ENCODE data around the gene KANSL3.

KANSL3 gene

GRCh38 chr2:96685577-96686459, 47.7 kb upstream of the KANSL3 start:
- no peak for TF ChIP-seq ZFP3 (CRISPR knock-in tag; IDR thresholded peaks at IDR 0.05)
- no peak for TF ChIP-seq OSR1 (CRISPR knock-in tag; IDR thresholded peaks at IDR 0.05)
- TF ChIP-seq TCF4 (CRISPR knock-in tag; IDR thresholded peaks at IDR 0.05; ENCODE audit: borderline replicate concordance): no peak
- TF ChIP-seq, protein P1, sequence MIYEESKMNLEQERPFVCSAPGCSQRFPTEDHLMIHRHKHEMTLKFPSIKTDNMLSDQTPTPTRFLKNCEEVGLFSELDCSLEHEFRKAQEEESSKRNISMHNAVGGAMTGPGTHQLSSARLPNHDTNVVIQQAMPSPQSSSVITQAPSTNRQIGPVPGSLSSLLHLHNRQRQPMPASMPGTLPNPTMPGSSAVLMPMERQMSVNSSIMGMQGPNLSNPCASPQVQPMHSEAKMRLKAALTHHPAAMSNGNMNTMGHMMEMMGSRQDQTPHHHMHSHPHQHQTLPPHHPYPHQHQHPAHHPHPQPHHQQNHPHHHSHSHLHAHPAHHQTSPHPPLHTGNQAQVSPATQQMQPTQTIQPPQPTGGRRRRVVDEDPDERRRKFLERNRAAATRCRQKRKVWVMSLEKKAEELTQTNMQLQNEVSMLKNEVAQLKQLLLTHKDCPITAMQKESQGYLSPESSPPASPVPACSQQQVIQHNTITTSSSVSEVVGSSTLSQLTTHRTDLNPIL (CRISPR knock-in tag; IDR thresholded peaks at IDR 0.05; ENCODE audit: low read depth): no peak
- TF ChIP-seq PATZ1 (CRISPR knock-in tag; IDR thresholded peaks at IDR 0.05; ENCODE audit: borderline replicate concordance): no peak
- no peak for TF ChIP-seq ARNTL (CRISPR knock-in tag; IDR thresholded peaks at IDR 0.05; ENCODE audit: borderline replicate concordance, low read depth)
- TF ChIP-seq ZNF565 (CRISPR knock-in tag; conservative IDR thresholded peaks at IDR 0.05; ENCODE audit: low read depth): no peak
- no peak for TF ChIP-seq SNAI2 (CRISPR knock-in tag; IDR thresholded peaks at IDR 0.05)
- TF ChIP-seq RARB (CRISPR knock-in tag; IDR thresholded peaks at IDR 0.05): no peak
- no peak for TF ChIP-seq TOX (CRISPR knock-in tag; IDR thresholded peaks at IDR 0.05; ENCODE audit: borderline replicate concordance)
- ATAC-seq: peak; percentile 56

- ATAC-seq: peak; percentile 9; the same call in 2 of the 3 replicates
- TF ChIP-seq SNAI2 (CRISPR knock-in tag; IDR thresholded peaks at IDR 0.05) (no peak), POU6F1 (CRISPR knock-in tag; IDR thresholded peaks at IDR 0.05; ENCODE audit: borderline replicate concordance, low read depth) (no peak), CSRNP3 (CRISPR knock-in tag; IDR thresholded peaks at IDR 0.05) (no peak), ZFP30 (CRISPR knock-in tag; IDR thresholded peaks at IDR 0.05) (no peak)
These were observed 46.9 kb upstream of the KANSL3 start for GRCh38 chr2:96684883-96685576.

DNA sequence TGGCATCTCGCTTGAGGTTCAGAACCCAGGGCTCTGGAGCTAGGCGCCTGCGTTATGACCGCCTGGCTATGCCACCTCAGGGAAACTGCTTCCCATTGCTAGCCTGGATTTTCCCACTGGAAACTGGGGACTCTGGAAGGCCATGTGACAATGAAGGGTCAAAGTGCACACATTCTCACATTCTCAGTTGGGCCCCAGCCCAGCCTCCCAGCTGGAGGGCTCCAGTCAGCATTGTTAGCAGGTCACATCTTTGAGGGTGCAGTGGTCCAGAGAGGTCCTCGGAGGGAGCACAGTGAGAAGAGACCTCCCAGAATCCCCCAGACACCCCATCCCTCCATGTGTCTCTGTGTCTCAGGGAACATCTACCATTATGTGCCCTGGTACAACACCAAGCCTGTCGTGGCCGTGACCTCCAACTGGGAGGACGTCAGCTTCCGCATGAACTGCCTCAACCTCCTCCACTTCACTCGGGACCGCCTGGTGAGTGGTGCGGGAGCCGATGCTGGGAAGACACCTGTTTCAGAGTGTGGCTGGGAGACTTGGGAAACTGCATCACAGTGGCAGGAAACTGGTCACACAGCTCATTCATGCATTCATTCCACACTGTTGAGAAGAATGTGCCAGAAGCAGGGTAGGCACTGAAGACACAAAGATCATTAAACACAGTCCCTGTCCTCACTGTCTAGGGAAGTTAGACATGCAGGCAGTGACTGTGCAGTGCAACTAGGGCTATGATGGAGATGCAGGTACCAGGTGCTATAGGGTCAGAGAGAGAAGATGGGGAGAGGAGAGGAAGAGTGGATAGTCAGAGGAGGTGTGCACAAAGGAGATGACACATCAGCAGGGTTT, 46.1 kb upstream of the KANSL3 start:
- no peak for TF ChIP-seq ISL1 (CRISPR knock-in tag; IDR thresholded peaks at IDR 0.05)
- TF ChIP-seq SNAI2 (CRISPR knock-in tag; IDR thresholded peaks at IDR 0.05): no peak
- no peak for TF ChIP-seq ZNF70 (CRISPR knock-in tag; IDR thresholded peaks at IDR 0.05)
- TF ChIP-seq, protein P1 (CRISPR knock-in tag; IDR thresholded peaks at IDR 0.05; ENCODE audit: low read depth): no peak
- TF ChIP-seq OSR1 (CRISPR knock-in tag; IDR thresholded peaks at IDR 0.05): no peak
- TF ChIP-seq TOX (CRISPR knock-in tag; IDR thresholded peaks at IDR 0.05; ENCODE audit: borderline replicate concordance): no peak
- no peak for TF ChIP-seq CSDC2 (CRISPR knock-in tag; IDR thresholded peaks at IDR 0.05)
- TF ChIP-seq TCF4 (CRISPR knock-in tag; IDR thresholded peaks at IDR 0.05; ENCODE audit: borderline replicate concordance): no peak
- no peak for TF ChIP-seq PATZ1 (CRISPR knock-in tag; IDR thresholded peaks at IDR 0.05; ENCODE audit: borderline replicate concordance)
- TF ChIP-seq ZNF8 (CRISPR knock-in tag; IDR thresholded peaks at IDR 0.05): no peak
- no peak for TF ChIP-seq PPARA (CRISPR knock-in tag; IDR thresholded peaks at IDR 0.05; ENCODE audit: borderline replicate concordance)
- TF ChIP-seq BACH2 (CRISPR knock-in tag; IDR thresholded peaks at IDR 0.05; ENCODE audit: borderline replicate concordance): no peak
- no peak for TF ChIP-seq ZC3H10 (CRISPR knock-in tag; IDR thresholded peaks at IDR 0.05)
- no peak for TF ChIP-seq ZNF565 (CRISPR knock-in tag; conservative IDR thresholded peaks at IDR 0.05; ENCODE audit: low read depth)
- ATAC-seq: no peak
